Measurements from ENCODE around the gene TMEM37.

TMEM37 gene

GRCh38 chr2:119434664-119435063 lies 3.0 kb downstream of the TMEM37 start:
- no peak for DNase-seq

GRCh38 chr2:119435081-119435952 lies 3.7 kb downstream of the TMEM37 start:
- no peak for DNase-seq

GRCh38 chr2:119435953-119436297 lies 4.3 kb downstream of the TMEM37 start:
- no peak for DNase-seq

GRCh38 chr2:119436993-119437772 lies 5.5 kb downstream of the TMEM37 start:
- no peak for DNase-seq

- DNase-seq: no peak
Observed at GRCh38 chr2:119438128-119438656, 6.5 kb downstream of the TMEM37 start.

GRCh38 chr2:119438726-119439284 lies 7.2 kb downstream of the TMEM37 start:
- no peak for DNase-seq

GRCh38 chr2:119439574-119440500 lies 8.2 kb downstream of the TMEM37 start:
- DNase-seq: no peak

GRCh38 chr2:119440501-119440870 lies 8.8 kb downstream of the TMEM37 start:
- DNase-seq: no peak

GRCh38 chr2:119440873-119441272 lies 9.2 kb downstream of the TMEM37 start:
- DNase-seq: no peak

- DNase-seq: no peak
Observed at GRCh38 chr2:119441376-119442225, 9.9 kb downstream of the TMEM37 start.

GRCh38 chr2:119442226-119442619 lies 10.6 kb downstream of the TMEM37 start:
- DNase-seq: no peak

- no peak for DNase-seq
Observed at GRCh38 chr2:119442850-119443249, 11.2 kb downstream of the TMEM37 start.

GRCh38 chr2:119446037-119446436 lies 14.4 kb downstream of the TMEM37 start:
- no peak for DNase-seq

- DNase-seq: no peak
Observed at GRCh38 chr2:119448427-119449141, 16.9 kb downstream of the TMEM37 start.

- no peak for DNase-seq
Observed at GRCh38 chr2:119449521-119449920, 17.9 kb downstream of the TMEM37 start.

GRCh38 chr2:119451336-119452050 lies 19.8 kb downstream of the TMEM37 start:
- DNase-seq: no peak

GRCh38 chr2:119453972-119454593 lies 22.4 kb downstream of the TMEM37 start:
- no peak for DNase-seq

- DNase-seq: no peak
Observed at GRCh38 chr2:119455066-119455718, 23.5 kb downstream of the TMEM37 start.

GRCh38 chr2:119460076-119460475 lies 28.4 kb downstream of the TMEM37 start:
- no peak for DNase-seq
